GM21526 (cell line): ENCODE results near the gene PRKCH.

Experiments used
- ATAC-seq: cut with Tn5 transposase; IDR thresholded peaks from one replicate; pipeline ENCODE4 v1.9.1; 2021; ENCODE audit warnings: moderate library complexity; ENCODE audit not compliant: unreplicated experiment, low FRiP score

Gene PRKCH

DNA sequence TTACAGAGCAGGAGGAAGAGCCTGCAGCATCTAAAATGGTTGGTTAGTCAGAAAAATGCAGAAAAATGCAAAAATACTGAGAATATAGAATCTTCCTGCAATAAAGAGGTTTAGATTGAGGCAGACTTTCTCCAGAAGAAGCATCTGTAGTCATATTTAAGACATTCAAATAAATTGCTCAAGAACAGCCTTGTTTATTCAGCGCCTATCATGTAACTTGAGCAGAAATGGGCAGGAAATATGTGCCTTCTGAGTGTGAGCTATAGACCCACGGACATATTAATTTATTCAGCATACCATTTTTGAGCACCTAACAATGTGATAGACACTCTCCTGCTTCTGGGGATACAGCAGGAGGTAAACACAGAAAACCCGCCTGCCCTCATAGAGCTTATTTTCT lies 272.0 kb downstream of the PRKCH start:
- ATAC-seq: no peak

DNA sequence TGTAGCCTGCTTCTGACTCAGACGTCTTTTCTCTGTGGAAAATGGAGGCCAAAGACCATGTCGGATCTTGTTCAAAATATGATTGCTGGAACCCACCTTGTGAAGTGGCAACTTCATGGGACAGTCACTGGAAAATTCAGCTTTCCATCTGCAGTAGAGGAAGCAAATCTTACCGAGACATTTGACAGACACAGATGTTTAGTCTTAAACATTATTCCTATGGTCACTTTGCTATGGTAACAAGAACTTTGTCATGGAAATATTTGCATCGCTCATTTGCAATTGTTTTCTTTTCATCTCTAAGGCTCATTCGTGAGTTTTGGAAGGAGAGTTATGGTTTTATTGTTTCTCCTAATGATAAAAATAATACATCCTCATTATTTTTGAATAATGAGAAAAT lies 275.6 kb downstream of the PRKCH start:
- ATAC-seq: no peak

DNA sequence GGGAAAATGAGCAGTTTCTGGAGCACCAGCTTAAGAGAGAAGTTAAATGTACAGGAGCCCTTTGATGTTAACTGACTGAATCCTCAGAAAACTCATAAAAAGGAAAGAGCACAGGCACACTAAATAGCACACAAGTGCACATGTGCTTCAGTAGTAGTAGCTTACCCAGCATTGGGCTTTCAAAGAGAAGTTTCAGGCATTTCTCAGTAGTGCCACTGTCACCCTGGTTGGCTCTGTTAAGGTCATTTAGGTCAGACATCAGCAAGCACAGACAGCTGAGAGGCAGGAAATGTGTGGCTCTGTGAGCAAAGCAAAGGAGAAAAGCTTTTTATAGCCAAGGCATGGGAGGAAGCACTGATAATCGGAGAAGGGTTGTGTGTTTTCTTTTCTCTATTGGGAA lies 277.6 kb downstream of the PRKCH start:
- ATAC-seq: no peak

DNA sequence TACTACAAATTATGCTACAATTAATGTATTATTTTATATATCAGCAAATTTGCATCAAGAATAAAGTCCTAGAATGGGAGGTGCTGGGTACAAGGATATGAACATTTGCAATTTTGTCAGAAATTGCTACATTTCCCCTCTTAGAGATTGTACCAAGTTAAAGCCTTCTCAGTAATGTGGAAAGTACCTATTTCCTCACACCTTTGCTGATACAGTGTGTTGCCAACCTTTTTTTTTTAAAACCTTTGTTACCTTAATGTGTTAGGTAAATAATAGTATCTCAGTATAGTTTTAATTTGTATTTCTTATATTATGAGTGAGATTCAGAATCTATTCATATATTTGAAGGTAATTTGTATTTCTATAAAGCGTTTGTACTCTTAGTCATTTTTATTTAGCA lies 278.6 kb downstream of the PRKCH start:
- ATAC-seq: no peak
